ENCODE results near the gene JTB.

GRCh38 chr1:154019940-154020339 lies 42.5 kb upstream of the JTB start:
- no peak for TF ChIP-seq CTCF (IDR thresholded peaks at IDR 0.05)
- no peak for TF ChIP-seq SMC3 (IDR thresholded peaks at IDR 0.05; ENCODE audit: low read depth, low read length)
- TF ChIP-seq TAF1 (IDR thresholded peaks at IDR 0.05; ENCODE audit: borderline replicate concordance, low read depth, low read length), result no peak
- no peak for TF ChIP-seq GABPA (IDR thresholded peaks at IDR 0.05; ENCODE audit: low read depth)
- TF ChIP-seq RFX5 (IDR thresholded peaks at IDR 0.05; ENCODE audit: low read length), result no peak
- no peak for TF ChIP-seq EP300 (IDR thresholded peaks at IDR 0.05; ENCODE audit: borderline replicate concordance in 1 of 2, low read depth in 1 of 2, low read length in 1 of 2)
- TF ChIP-seq USF2 (IDR thresholded peaks at IDR 0.05; ENCODE audit: borderline replicate concordance, low read depth, low read length), result no peak
- no peak for TF ChIP-seq FOSL2 (IDR thresholded peaks at IDR 0.05; ENCODE audit: borderline replicate concordance, low read depth)
- no peak for TF ChIP-seq EZH2phosphoT487 (IDR thresholded peaks at IDR 0.05; ENCODE audit: borderline replicate concordance, low read depth)
